GM18508 (cell line): ENCODE results near the gene KIF21A.
A peak's percentile ranks its signal among the peaks of the same experiment; 100 is the strongest.
"Not testable (repeated sequence)": the region's sequence is repeated elsewhere in the genome, so short reads cannot be mapped to it uniquely, and the experiment has no call there.

Experiments used
- ATAC-seq: cut with Tn5 transposase; IDR thresholded peaks from one replicate; pipeline ENCODE4 v1.9.1; 2021; ENCODE audit warnings: moderate number of reproducible peaks; ENCODE audit not compliant: insufficient read depth, unreplicated experiment

The KIF21A gene

GRCh38 chr12:39443081-39443928, at the start of gene KIF21A:
Gene KIF21A (minus strand): TSS chr12:39443120. CDS start chr12:39442970, 150 bp downstream.
- ATAC-seq = peak; percentile 81

- no peak for ATAC-seq
Measured at GRCh38 chr12:39490500-39491282, 47.8 kb upstream of the KIF21A start.

GRCh38 chr12:39483597-39483996, 40.7 kb upstream of the KIF21A start:
- ATAC-seq = no peak

GRCh38 chr12:39483042-39483441, 40.1 kb upstream of the KIF21A start:
- ATAC-seq = no peak

- no peak for ATAC-seq
Measured at GRCh38 chr12:39476894-39477293, 34.0 kb upstream of the KIF21A start.

GRCh38 chr12:39476121-39476520, 33.2 kb upstream of the KIF21A start:
- no peak for ATAC-seq

GRCh38 chr12:39475136-39475535, 32.2 kb upstream of the KIF21A start:
- not testable (repeated sequence) for ATAC-seq

GRCh38 chr12:39467432-39467870, 24.5 kb upstream of the KIF21A start:
- ATAC-seq = peak; percentile 91

GRCh38 chr12:39464976-39465695, 22.2 kb upstream of the KIF21A start:
- no peak for ATAC-seq

- no peak for ATAC-seq
Measured at GRCh38 chr12:39461059-39461458, 18.1 kb upstream of the KIF21A start.

GRCh38 chr12:39459027-39459434, 16.1 kb upstream of the KIF21A start:
- ATAC-seq = no peak

GRCh38 chr12:39451977-39452376, 9.1 kb upstream of the KIF21A start:
- no peak for ATAC-seq

- ATAC-seq = no peak
Measured at GRCh38 chr12:39448038-39448437, 5.1 kb upstream of the KIF21A start.

GRCh38 chr12:39443929-39444209, 949 bp upstream of the KIF21A start:
- ATAC-seq = no peak

- no peak for ATAC-seq
Measured at GRCh38 chr12:39442831-39443080, 164 bp downstream of the KIF21A start.

GRCh38 chr12:39441963-39442830, 723 bp downstream of the KIF21A start:
- no peak for ATAC-seq

GRCh38 chr12:39441189-39441962, 1.5 kb downstream of the KIF21A start:
- no peak for ATAC-seq

- ATAC-seq = no peak
Measured at GRCh38 chr12:39440781-39441180, 2.1 kb downstream of the KIF21A start.

- ATAC-seq = no peak
Measured at GRCh38 chr12:39440101-39440500, 2.8 kb downstream of the KIF21A start.

- no peak for ATAC-seq
Measured at GRCh38 chr12:39435531-39435930, 7.4 kb downstream of the KIF21A start.
